Muscle layer of colon (tissue), 2 donors: ENCODE measurements around the gene TMIE.

Experiments
- H3K27ac ChIP-seq: one replicate; pipeline ENCODE4 v1.7.0; 2013; ENCODE audit warnings: low read depth, mild to moderate bottlenecking, low read length, moderate library complexity
- H3K27me3 ChIP-seq, 2 donors: one replicate each; pipeline ENCODE4 v1.7.0; 2013; ENCODE audit warnings: low read length in 2 of 2, mild to moderate bottlenecking in 2 of 2; ENCODE audit not compliant: insufficient read depth in 2 of 2, control insufficient read depth in 1 of 2
- H3K36me3 ChIP-seq: one replicate; pipeline ENCODE4 v1.7.0; 2013; ENCODE audit warnings: mild to moderate bottlenecking, low read length; ENCODE audit not compliant: insufficient read depth
- H3K4me1 ChIP-seq: one replicate; pipeline ENCODE4 v1.7.0; 2013; ENCODE audit warnings: mild to moderate bottlenecking, low read length; ENCODE audit not compliant: insufficient read depth
- H3K4me3 ChIP-seq, 2 donors: one replicate each; pipeline ENCODE4 v1.7.0; 2013; ENCODE audit warnings: low read length in 2 of 2, low read depth in 1 of 2, mild to moderate bottlenecking in 1 of 2, moderate library complexity in 1 of 2
- H3K9ac ChIP-seq: one replicate; pipeline ENCODE4 v1.7.0; 2013; ENCODE audit warnings: low read length
- H3K9me3 ChIP-seq: one replicate; pipeline ENCODE4 v1.7.0; 2013; ENCODE audit warnings: mild to moderate bottlenecking, low read length
- donor health status: abdominal sarcoma.
- donor health status: Adenocarcinoma of cecum.

TMIE gene

GRCh38 chr3:46679681-46680080 lies 21.5 kb upstream of the TMIE start:
- no peak overlapping the region for H3K27ac ChIP-seq
- no peaks in the 10 kb centered on the region for H3K9me3 ChIP-seq
- no peak overlapping the region for H3K9ac ChIP-seq
- no peaks in the 10 kb centered on the region for H3K27me3 ChIP-seq
- H3K36me3 ChIP-seq = no peaks in the 10 kb centered on the region
- H3K4me3 ChIP-seq = no peak overlapping the region
- H3K4me1 ChIP-seq = peaks cover 4% of the 10 kb centered on the region

- Histone ChIP-seq H3K4me3 (no peak overlapping the region), H3K9ac (no peak overlapping the region), H3K9me3 (no peaks in the 10 kb centered on the region), H3K4me1 (peaks cover 4% of the 10 kb centered on the region), H3K27ac (no peak overlapping the region), H3K36me3 (no peaks in the 10 kb centered on the region), H3K27me3 (no peaks in the 10 kb centered on the region)
Observed at GRCh38 chr3:46680298-46680826, 20.8 kb upstream of the TMIE start.

- H3K36me3 ChIP-seq = no peaks in the 10 kb centered on the region
- H3K27me3 ChIP-seq = no peaks in the 10 kb centered on the region
- peaks cover 4% of the 10 kb centered on the region for H3K4me1 ChIP-seq
- H3K9me3 ChIP-seq = no peaks in the 10 kb centered on the region
- no peak overlapping the region for H3K4me3 ChIP-seq
- no peak overlapping the region for H3K27ac ChIP-seq
- no peak overlapping the region for H3K9ac ChIP-seq
Observed at GRCh38 chr3:46681387-46681786, 19.8 kb upstream of the TMIE start.

- no peaks in the 10 kb centered on the region for H3K27me3 ChIP-seq
- H3K36me3 ChIP-seq = no peaks in the 10 kb centered on the region
- no peak overlapping the region for H3K4me3 ChIP-seq
- peaks cover 2% of the 10 kb centered on the region for H3K4me1 ChIP-seq
- no peaks in the 10 kb centered on the region for H3K9me3 ChIP-seq
- H3K27ac ChIP-seq = no peak overlapping the region
- no peak overlapping the region for H3K9ac ChIP-seq
Observed at GRCh38 chr3:46681856-46682540, 19.2 kb upstream of the TMIE start.

- Histone ChIP-seq H3K36me3 (no peaks in the 10 kb centered on the region), H3K27ac (no peak overlapping the region), H3K4me1 (no peaks in the 10 kb centered on the region), H3K4me3 (no peak overlapping the region), H3K9me3 (no peaks in the 10 kb centered on the region), H3K27me3 (no peaks in the 10 kb centered on the region), H3K9ac (no peak overlapping the region)
Observed at GRCh38 chr3:46682974-46683373, 18.2 kb upstream of the TMIE start.

- H3K27ac ChIP-seq = no peak overlapping the region
- H3K4me1 ChIP-seq = no peaks in the 10 kb centered on the region
- no peaks in the 10 kb centered on the region for H3K9me3 ChIP-seq
- H3K27me3 ChIP-seq = no peaks in the 10 kb centered on the region
- H3K4me3 ChIP-seq = no peak overlapping the region
- no peaks in the 10 kb centered on the region for H3K36me3 ChIP-seq
- no peak overlapping the region for H3K9ac ChIP-seq
Observed at GRCh38 chr3:46684891-46685290, 16.3 kb upstream of the TMIE start.

GRCh38 chr3:46685446-46685845 lies 15.7 kb upstream of the TMIE start:
- no peaks in the 10 kb centered on the region for H3K9me3 ChIP-seq
- no peaks in the 10 kb centered on the region for H3K36me3 ChIP-seq
- no peak overlapping the region for H3K9ac ChIP-seq
- H3K27me3 ChIP-seq = no peaks in the 10 kb centered on the region
- H3K27ac ChIP-seq = no peak overlapping the region
- no peaks in the 10 kb centered on the region for H3K4me1 ChIP-seq
- no peak overlapping the region for H3K4me3 ChIP-seq

GRCh38 chr3:46690798-46691197 lies 10.4 kb upstream of the TMIE start:
- Histone ChIP-seq H3K9ac (no peak overlapping the region), H3K27me3 (no peaks in the 10 kb centered on the region), H3K9me3 (no peaks in the 10 kb centered on the region), H3K36me3 (no peaks in the 10 kb centered on the region), H3K4me3 (no peak overlapping the region), H3K4me1 (peaks cover 21% of the 10 kb centered on the region), H3K27ac (no peak overlapping the region)

GRCh38 chr3:46692566-46692990 lies 8.6 kb upstream of the TMIE start:
- H3K27ac ChIP-seq = no peak overlapping the region
- H3K9me3 ChIP-seq = no peaks in the 10 kb centered on the region
- no peaks in the 10 kb centered on the region for H3K36me3 ChIP-seq
- no peak overlapping the region for H3K9ac ChIP-seq
- peaks cover 37% of the 10 kb centered on the region for H3K4me1 ChIP-seq
- H3K4me3 ChIP-seq = peak overlapping the region; percentile 68 to 72
- H3K27me3 ChIP-seq = no peaks in the 10 kb centered on the region

- Histone ChIP-seq H3K4me1 (peaks cover 38% of the 10 kb centered on the region), H3K9me3 (no peaks in the 10 kb centered on the region), H3K36me3 (no peaks in the 10 kb centered on the region), H3K27me3 (no peaks in the 10 kb centered on the region), H3K27ac (no peak within 1 kb of the TSS), H3K4me3 (peak within 1 kb of the TSS; percentile 68 to 72), H3K9ac (no peak within 1 kb of the TSS)
Observed at GRCh38 chr3:46693038-46693891, 7.9 kb upstream of the TMIE start, which contains the start of gene ALS2CL. Gene ALS2CL (minus strand): TSS chr3:46693679. CDS start chr3:46689440, 4,239 bp downstream.

- Histone ChIP-seq H3K36me3 (no peaks in the 10 kb centered on the region), H3K9ac (no peak overlapping the region), H3K4me1 (peaks cover 38% of the 10 kb centered on the region), H3K27ac (no peak overlapping the region), H3K4me3 (no peak overlapping the region), H3K27me3 (no peaks in the 10 kb centered on the region), H3K9me3 (no peaks in the 10 kb centered on the region)
Observed at GRCh38 chr3:46693892-46694226, 7.3 kb upstream of the TMIE start.
